ENCODE results near the gene ERO1A. TPM values are rescaled to one million over a fixed set of nuclear protein-coding genes. Genes with fewer than 3 reads are reported as not detected.

Gene ERO1A
- total RNA-seq, 1 experiment from 2014 or later = 118 TPM

DNA sequence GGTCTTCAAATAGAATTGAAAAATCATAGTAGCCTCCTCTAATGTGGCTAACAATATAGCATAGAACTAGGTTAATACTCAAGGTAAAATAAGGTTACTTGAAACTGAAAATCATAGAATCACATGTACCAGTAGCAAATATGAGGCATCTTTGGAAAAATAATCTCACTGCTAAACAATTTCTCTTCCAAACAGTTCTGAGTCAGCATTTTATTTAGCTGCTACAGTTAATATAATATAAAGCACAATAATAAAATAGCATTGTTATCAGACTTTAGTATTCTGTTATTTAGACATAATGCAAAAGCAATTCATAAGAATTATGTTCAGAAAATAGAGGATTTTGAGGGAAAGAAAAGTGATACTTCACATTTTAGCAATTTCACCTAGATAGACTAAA, 35.0 kb downstream of the ERO1A start:
- no peak overlapping the region for H3K4me3 ChIP-seq (replicated peaks in 1 of 2; ENCODE audit: low read depth in 1 of 2, low read length in 2 of 2)
- no peak overlapping the region for H3K4me2 ChIP-seq (ENCODE audit: low read length)
- H4K20me1 ChIP-seq (ENCODE audit: insufficient read depth) = no peaks in the 10 kb centered on the region
- intact Hi-C loops (cut with micrococcal nuclease) = no loop called here
- RAD21 ChIA-PET (ENCODE audit: low non-redundant PET in 1 of 2, low total read pairs in 2 of 2, uncharacterized antibody in 2 of 2, unreplicated experiment in 2 of 2) = no interaction called here
- no peak overlapping the region for H3K9ac ChIP-seq (ENCODE audit: low read length)
- TF ChIP-seq ATF3 (IDR thresholded peaks at IDR 0.05) (no peak), SIN3A (IDR thresholded peaks at IDR 0.05; ENCODE audit: low read depth) (no peak), YY1 (IDR thresholded peaks at IDR 0.05; ENCODE audit: extremely low read depth, insufficient replicate concordance, low read depth, low read length) (no peak), CBX3 (IDR thresholded peaks at IDR 0.05; ENCODE audit: low read depth) (no peak), ELF1 (IDR thresholded peaks at IDR 0.05; ENCODE audit: borderline replicate concordance, low read depth) (no peak), CEBPB (IDR thresholded peaks at IDR 0.05; ENCODE audit: low read depth) (no peak), SRF (IDR thresholded peaks at IDR 0.05; ENCODE audit: low read depth) (no peak), EGR1 (IDR thresholded peaks at IDR 0.05; ENCODE audit: low read depth) (no peak), FOSL1 (IDR thresholded peaks at IDR 0.05; ENCODE audit: low read depth) (no peak), CTCF (IDR thresholded peaks at IDR 0.05 in 2 of 3, conservative IDR thresholded peaks at IDR 0.05 in 1 of 3; ENCODE audit: borderline replicate concordance in 1 of 3, insufficient read depth in 1 of 3, low read depth in 2 of 3, low read length in 2 of 3) (no peak), POLR2A (IDR thresholded peaks at IDR 0.05; ENCODE audit: borderline replicate concordance, extremely low read depth, insufficient read depth, insufficient read length) (no peak), MAX (IDR thresholded peaks at IDR 0.05) (no peak), POLR2AphosphoS5 (IDR thresholded peaks at IDR 0.05; ENCODE audit: low read depth, low read length) (no peak), ZFX (IDR thresholded peaks at IDR 0.05) (no peak), ZNF274 (IDR thresholded peaks at IDR 0.05; ENCODE audit: low read depth, low read length) (no peak)
- TF ChIP-seq, protein P1, sequence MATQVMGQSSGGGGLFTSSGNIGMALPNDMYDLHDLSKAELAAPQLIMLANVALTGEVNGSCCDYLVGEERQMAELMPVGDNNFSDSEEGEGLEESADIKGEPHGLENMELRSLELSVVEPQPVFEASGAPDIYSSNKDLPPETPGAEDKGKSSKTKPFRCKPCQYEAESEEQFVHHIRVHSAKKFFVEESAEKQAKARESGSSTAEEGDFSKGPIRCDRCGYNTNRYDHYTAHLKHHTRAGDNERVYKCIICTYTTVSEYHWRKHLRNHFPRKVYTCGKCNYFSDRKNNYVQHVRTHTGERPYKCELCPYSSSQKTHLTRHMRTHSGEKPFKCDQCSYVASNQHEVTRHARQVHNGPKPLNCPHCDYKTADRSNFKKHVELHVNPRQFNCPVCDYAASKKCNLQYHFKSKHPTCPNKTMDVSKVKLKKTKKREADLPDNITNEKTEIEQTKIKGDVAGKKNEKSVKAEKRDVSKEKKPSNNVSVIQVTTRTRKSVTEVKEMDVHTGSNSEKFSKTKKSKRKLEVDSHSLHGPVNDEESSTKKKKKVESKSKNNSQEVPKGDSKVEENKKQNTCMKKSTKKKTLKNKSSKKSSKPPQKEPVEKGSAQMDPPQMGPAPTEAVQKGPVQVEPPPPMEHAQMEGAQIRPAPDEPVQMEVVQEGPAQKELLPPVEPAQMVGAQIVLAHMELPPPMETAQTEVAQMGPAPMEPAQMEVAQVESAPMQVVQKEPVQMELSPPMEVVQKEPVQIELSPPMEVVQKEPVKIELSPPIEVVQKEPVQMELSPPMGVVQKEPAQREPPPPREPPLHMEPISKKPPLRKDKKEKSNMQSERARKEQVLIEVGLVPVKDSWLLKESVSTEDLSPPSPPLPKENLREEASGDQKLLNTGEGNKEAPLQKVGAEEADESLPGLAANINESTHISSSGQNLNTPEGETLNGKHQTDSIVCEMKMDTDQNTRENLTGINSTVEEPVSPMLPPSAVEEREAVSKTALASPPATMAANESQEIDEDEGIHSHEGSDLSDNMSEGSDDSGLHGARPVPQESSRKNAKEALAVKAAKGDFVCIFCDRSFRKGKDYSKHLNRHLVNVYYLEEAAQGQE (IDR thresholded peaks at IDR 0.05; ENCODE audit: low read depth) = no peak
- peaks cover 8% of the 10 kb centered on the region for H3K79me2 ChIP-seq (ENCODE audit: insufficient read depth, low read length)
- no peaks in the 10 kb centered on the region for H3K9me3 ChIP-seq (ENCODE audit: control insufficient read depth in 1 of 2, insufficient read depth in 1 of 2, low read depth in 1 of 2, low read length in 2 of 2)
- H2AFZ ChIP-seq (ENCODE audit: low read depth, low read length, poor library complexity, severe bottlenecking) = no peak overlapping the region
- H3K27ac ChIP-seq (ENCODE audit: low read depth, low read length) = no peak overlapping the region
- no peaks in the 10 kb centered on the region for H3K9me2 ChIP-seq (ENCODE audit: insufficient read depth)
- ATAC-seq = no peak
- POLR2A ChIA-PET = interaction anchor here (0.6 kb wide), 1 partner anchor 72 kb away, joined by 3 read pairs; no protein-coding TSS in a partner anchor
- H3K27me3 ChIP-seq (ENCODE audit: insufficient read depth, low read length) = no peaks in the 10 kb centered on the region
- CTCF ChIA-PET = no interaction called here
- no peak for DNase-seq (ENCODE audit: low read depth, low spot score)
- no TSS peak for BruUV-seq (replicated peaks)
- H3K4me1 ChIP-seq (ENCODE audit: control insufficient read depth in 1 of 2, insufficient read depth in 2 of 2, low read length in 2 of 2) = no peaks in the 10 kb centered on the region
- peaks cover 7 to 14% of the 10 kb centered on the region in 2 experiments for H3K36me3 ChIP-seq (ENCODE audit: control insufficient read depth in 1 of 2, insufficient read depth in 2 of 2, low read length in 2 of 2)
